H1 (cell line): ENCODE results near the gene TBKBP1.

Source experiments
- CTCF ChIP-seq, 3 experiments: IDR thresholded peaks; 1 replicate in 2 of 3; 2 replicates in 1 of 3; pipeline versions ENCODE4 v1.5.1 to v1.6.1; 2011; ENCODE audit warnings: low read length in 3 of 3, mild to moderate bottlenecking in 3 of 3, inconsistent platforms in 2 of 3, low read depth in 1 of 3, moderate library complexity in 1 of 3; ENCODE audit not compliant: insufficient read depth in 1 of 3; ENCODE audit errors: control extremely low read depth in 1 of 3
- GTF2F1 ChIP-seq: IDR thresholded peaks from 2 replicates; pipeline ENCODE4 v1.6.1; 2012; ENCODE audit warnings: low read depth, low read length, improper control_type of control experiment, borderline replicate concordance

GRCh38 chr17:47696717-47697642 is 3.0 kb downstream of the TBKBP1 start:
- no peak for TF ChIP-seq CTCF (IDR thresholded peaks at IDR 0.05; ENCODE audit: control extremely low read depth in 1 of 3, insufficient read depth in 1 of 3, low read depth in 1 of 3, low read length in 3 of 3)
- no peak for TF ChIP-seq GTF2F1
